Upper lobe of right lung (tissue), 1 donor: ENCODE data around the gene FBXO34. TPM values are rescaled to one million over a fixed set of nuclear protein-coding genes. Genes with fewer than 3 reads are reported as not detected.
A peak's percentile ranks its signal among the peaks of the same experiment; 100 is the strongest.
"Not testable (repeated sequence)": the region's sequence is repeated elsewhere in the genome, so short reads cannot be mapped to it uniquely, and the experiment has no call there.

Experiments
- ATAC-seq: fragments of 200-7000 bp; cut with Tn5 transposase; one replicate; pipeline ENCODE4 v1.9.1; 2020; ENCODE audit warnings: mild to moderate bottlenecking, moderate library complexity
- DNase-seq: peaks from one replicate; pipeline ENCODE4 v3.0.0-alpha.2; 2020
- H3K27ac ChIP-seq: fragments of 200-600 bp; one replicate; pipeline ENCODE4 v1.8.0; 2022
- H3K27me3 ChIP-seq: fragments of 200-600 bp; one replicate; pipeline ENCODE4 v1.8.0; 2022; ENCODE audit warnings: mild to moderate bottlenecking
- H3K36me3 ChIP-seq: fragments of 200-600 bp; one replicate; pipeline ENCODE4 v1.8.0; 2022
- H3K4me1 ChIP-seq: fragments of 200-600 bp; one replicate; pipeline ENCODE4 v1.8.0; 2022
- H3K4me3 ChIP-seq: fragments of 200-600 bp; one replicate; pipeline ENCODE4 v1.8.0; 2022; ENCODE audit warnings: mild to moderate bottlenecking
- H3K9me3 ChIP-seq: fragments of 200-600 bp; one replicate; pipeline ENCODE4 v1.8.0; 2022
- CTCF ChIP-seq: fragments of 200-600 bp; IDR thresholded peaks from one replicate; pipeline ENCODE4 v1.8.0; 2022; ENCODE audit warnings: antibody characterized with exemption
- intact Hi-C: fragments of 100-400 bp; cut with DNase I; formaldehyde crosslinking; loops from one replicate; pipeline ENCODE4 v1.11.0; 2022
- total RNA-seq: library from RNA; stranded (reverse); fragmentation: NEBNext Ultra II Directional; extraction: Animal tissue kit (Norgen Biotek cat#: 25700); gene quantifications from one replicate; pipeline ENCODE4 v1.2.1, GENCODE V29; 2021
- donor health status: DM: no; HTN: yes; CAD: no; lungs with severe emphysema.

FBXO34 gene
- total RNA-seq, 1 donor from 2014 or later, result 29.2 TPM

GRCh38 chr14:55339770-55340169, 68.5 kb downstream of the FBXO34 start:
- no peak overlapping the region for H3K4me3 ChIP-seq
- DNase-seq, result no peak
- peak; percentile 57 for ATAC-seq
- peaks cover 20% of the 10 kb centered on the region for H3K4me1 ChIP-seq
- no peaks in the 10 kb centered on the region for H3K36me3 ChIP-seq
- H3K9me3 ChIP-seq, result no peaks in the 10 kb centered on the region
- no peak overlapping the region for H3K27ac ChIP-seq
- no peaks in the 10 kb centered on the region for H3K27me3 ChIP-seq
- no peak for TF ChIP-seq CTCF
- intact Hi-C loops, result no loop called here

GRCh38 chr14:55340482-55340881, 69.3 kb downstream of the FBXO34 start:
- DNase-seq (no peak), ATAC-seq (no peak)
- H3K4me1 ChIP-seq, result peaks cover 13% of the 10 kb centered on the region
- H3K27me3 ChIP-seq, result no peaks in the 10 kb centered on the region
- intact Hi-C loops, result no loop called here
- no peak for TF ChIP-seq CTCF
- H3K27ac ChIP-seq, result no peak overlapping the region
- H3K36me3 ChIP-seq, result no peaks in the 10 kb centered on the region
- no peaks in the 10 kb centered on the region for H3K9me3 ChIP-seq
- H3K4me3 ChIP-seq, result no peak overlapping the region

GRCh38 chr14:55341781-55342180, 70.6 kb downstream of the FBXO34 start:
- H3K9me3 ChIP-seq, result no peaks in the 10 kb centered on the region

GRCh38 chr14:55344582-55345163, 73.5 kb downstream of the FBXO34 start:
- ATAC-seq, DNase-seq, H3K9me3 ChIP-seq, H3K4me3 ChIP-seq, H3K27ac ChIP-seq, H3K27me3 ChIP-seq, H3K4me1 ChIP-seq, H3K36me3 ChIP-seq, intact Hi-C loops: not testable (repeated sequence)

More at GRCh38 chr14:55341781-55342180, 70.6 kb downstream of the FBXO34 start:
- H3K27ac ChIP-seq, result no peak overlapping the region
- no peaks in the 10 kb centered on the region for H3K36me3 ChIP-seq
- TF ChIP-seq CTCF, result no peak
- intact Hi-C loops, result no loop called here
- H3K27me3 ChIP-seq, result no peaks in the 10 kb centered on the region
- no peak for DNase-seq
- ATAC-seq, result no peak
- no peak overlapping the region for H3K4me3 ChIP-seq
- peaks cover 4% of the 10 kb centered on the region for H3K4me1 ChIP-seq

GRCh38 chr14:55347040-55347439, 75.8 kb downstream of the FBXO34 start:
- H3K4me3 ChIP-seq, result no peak overlapping the region
- TF ChIP-seq CTCF, result no peak
- DNase-seq (no peak), ATAC-seq (no peak)
- H3K27me3 ChIP-seq, result no peaks in the 10 kb centered on the region
- H3K4me1 ChIP-seq, result no peaks in the 10 kb centered on the region
- intact Hi-C loops, result no loop called here
- H3K9me3 ChIP-seq, result no peaks in the 10 kb centered on the region
- H3K27ac ChIP-seq, result no peak overlapping the region
- H3K36me3 ChIP-seq, result peaks cover 19% of the 10 kb centered on the region

GRCh38 chr14:55347748-55348147, 76.5 kb downstream of the FBXO34 start:
- peaks cover 26% of the 10 kb centered on the region for H3K36me3 ChIP-seq
- DNase-seq, result no peak
- H3K4me1 ChIP-seq, result no peaks in the 10 kb centered on the region
- ATAC-seq, result no peak
- intact Hi-C loops, result no loop called here
- no peak overlapping the region for H3K4me3 ChIP-seq
- H3K27ac ChIP-seq, result no peak overlapping the region
- no peak for TF ChIP-seq CTCF
- no peaks in the 10 kb centered on the region for H3K27me3 ChIP-seq
- H3K9me3 ChIP-seq, result no peaks in the 10 kb centered on the region
